Activated CD8-positive, alpha-beta memory T cell treated with anti-CD3 and anti-CD28 coated beads, Interleukin-2, amount 10 ng/mL, durations not matched to agents 7 days and 5 days (primary cell): Measurements from ENCODE around the gene GULP1. TPM values are rescaled to one million over a fixed set of nuclear protein-coding genes. Genes with fewer than 3 reads are reported as not detected.
"Not testable (repeated sequence)": the region's sequence is repeated elsewhere in the genome, so short reads cannot be mapped to it uniquely, and the experiment has no call there.

ENCODE experiments used
- ATAC-seq: fragments of 150-1000 bp; cut with Tn5 transposase; one replicate; pipeline ENCODE4 v1.10.0; 2021; ENCODE audit warnings: moderate library complexity
- CTCF ChIA-PET: fragments of 350-600 bp; sonication (Branson Sonifier 250); formaldehyde crosslinking; loops from one replicate; lab custom pipeline; 2021; ENCODE audit warnings: antibody characterized with exemption; lab: Charles Lee
- DNase-seq: peaks from one replicate; pipeline ENCODE4 v3.0.0-alpha.2; 2020
- H3K27ac Mint-ChIP-seq: one replicate; pipeline ENCODE4 v1.8.0; 2021; ENCODE audit warnings: mild to moderate bottlenecking, mixed read lengths
- H3K27me3 Mint-ChIP-seq: one replicate; pipeline ENCODE4 v1.8.0; 2021; ENCODE audit warnings: mixed read lengths
- H3K36me3 Mint-ChIP-seq: one replicate; pipeline ENCODE4 v1.8.0; 2021; ENCODE audit warnings: mild to moderate bottlenecking, mixed read lengths
- H3K4me1 Mint-ChIP-seq: one replicate; pipeline ENCODE4 v1.8.0; 2021; ENCODE audit warnings: mixed read lengths
- H3K4me3 Mint-ChIP-seq: one replicate; pipeline ENCODE4 v1.8.0; 2021; ENCODE audit warnings: mild to moderate bottlenecking, moderate library complexity, mixed read lengths
- H3K9me3 Mint-ChIP-seq: one replicate; pipeline ENCODE4 v1.8.0; 2022; ENCODE audit warnings: low read depth, mixed read lengths
- total RNA-seq, 2 experiments: library from RNA; stranded (reverse); gene quantifications; one replicate each; pipeline ENCODE4 v1.2.3, GENCODE V29; 2021

Gene GULP1
- total RNA-seq, 2 experiments from 2014 or later, result not detected

DNA sequence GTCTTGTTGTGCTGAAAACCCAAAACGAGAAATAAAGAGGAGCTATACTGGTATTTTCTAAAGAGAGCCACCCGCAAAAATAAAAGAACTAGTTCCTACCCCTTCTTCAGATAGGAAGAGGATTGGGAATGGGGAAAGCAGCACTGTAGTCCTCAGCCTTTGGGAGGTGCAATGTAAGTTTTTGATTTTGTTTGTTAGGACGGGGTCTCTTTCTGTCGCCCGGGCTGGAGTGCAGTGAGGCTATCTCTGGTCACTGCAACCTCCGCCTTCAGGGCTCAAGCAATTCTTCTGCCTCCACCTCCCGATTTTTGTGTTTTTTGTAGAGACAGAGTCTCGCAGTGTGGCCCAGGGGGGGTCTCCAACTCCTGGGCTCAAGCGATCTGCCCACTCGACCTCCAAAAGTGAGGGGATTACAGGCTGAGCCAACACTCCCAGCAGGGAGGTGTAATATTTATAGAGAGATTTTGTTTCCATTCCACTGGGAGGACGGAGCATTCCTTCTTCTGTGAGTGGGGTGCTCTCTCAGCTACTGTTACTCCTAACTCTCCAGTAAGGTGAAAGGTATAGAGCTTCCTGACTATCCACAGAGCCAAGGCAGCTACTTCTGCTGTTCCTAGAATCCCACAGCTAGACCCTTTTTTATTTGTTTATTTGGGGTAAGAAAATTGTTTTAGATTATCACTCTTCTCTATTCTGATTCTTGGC lies 13.1 kb upstream of the GULP1 start:
- ATAC-seq (no peak), DNase-seq (no peak)
- Mint-ChIP-seq H3K4me3 (no peak overlapping the region), H3K27me3 (no peaks in the 10 kb centered on the region), H3K27ac (no peak overlapping the region), H3K4me1 (no peaks in the 10 kb centered on the region), H3K9me3 (no peaks in the 10 kb centered on the region), H3K36me3 (no peaks in the 10 kb centered on the region)
- CTCF ChIA-PET, result no interaction called here

GRCh38 chr2:188279093-188279445 lies 12.6 kb upstream of the GULP1 start:
- CTCF ChIA-PET, result no interaction called here
- Mint-ChIP-seq H3K27ac (no peak overlapping the region), H3K36me3 (no peaks in the 10 kb centered on the region), H3K9me3 (no peaks in the 10 kb centered on the region), H3K4me1 (no peaks in the 10 kb centered on the region), H3K27me3 (no peaks in the 10 kb centered on the region), H3K4me3 (no peak overlapping the region)
- ATAC-seq, result no peak
- DNase-seq, result no peak

GRCh38 chr2:188280811-188281222 lies 10.9 kb upstream of the GULP1 start:
- H3K27me3 Mint-ChIP-seq, result no peaks in the 10 kb centered on the region
- no peak for DNase-seq
- no peaks in the 10 kb centered on the region for H3K4me1 Mint-ChIP-seq
- CTCF ChIA-PET, result no interaction called here
- H3K4me3 Mint-ChIP-seq, result no peak overlapping the region
- no peaks in the 10 kb centered on the region for H3K36me3 Mint-ChIP-seq
- H3K9me3 Mint-ChIP-seq, result no peaks in the 10 kb centered on the region
- no peak overlapping the region for H3K27ac Mint-ChIP-seq
- no peak for ATAC-seq

DNA sequence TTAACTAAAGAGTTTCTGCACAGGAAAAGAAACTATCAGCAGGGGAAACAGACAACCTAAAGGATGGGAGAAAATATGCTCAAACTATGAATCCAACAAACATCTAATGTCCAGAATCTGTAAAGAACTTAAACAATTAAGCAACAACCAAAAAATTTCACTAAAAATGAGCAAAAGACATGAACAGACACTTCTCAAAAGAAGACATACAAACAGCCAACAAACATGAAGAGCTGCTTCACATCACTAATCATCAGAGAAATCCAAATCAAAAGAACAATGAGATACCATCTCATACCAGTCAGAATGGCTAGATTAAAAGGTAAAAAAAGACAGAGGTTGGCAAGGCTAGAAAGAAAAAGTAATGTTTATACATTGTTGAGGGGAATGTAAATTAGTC lies 8.8 kb upstream of the GULP1 start:
- H3K27me3 Mint-ChIP-seq, result no peaks in the 10 kb centered on the region
- ATAC-seq (no peak), DNase-seq (no peak)
- H3K9me3 Mint-ChIP-seq, result peaks cover 2% of the 10 kb centered on the region
- no peaks in the 10 kb centered on the region for H3K4me1 Mint-ChIP-seq
- no peak overlapping the region for H3K27ac Mint-ChIP-seq
- CTCF ChIA-PET, result no interaction called here
- no peak overlapping the region for H3K4me3 Mint-ChIP-seq
- H3K36me3 Mint-ChIP-seq, result no peaks in the 10 kb centered on the region

- H3K4me3 Mint-ChIP-seq, H3K4me1 Mint-ChIP-seq, ATAC-seq, DNase-seq, CTCF ChIA-PET, H3K27ac Mint-ChIP-seq, H3K27me3 Mint-ChIP-seq, H3K36me3 Mint-ChIP-seq, H3K9me3 Mint-ChIP-seq: not testable (repeated sequence)
Measured at GRCh38 chr2:188284251-188284650, 7.4 kb upstream of the GULP1 start.

- CTCF ChIA-PET, result no interaction called here
- Mint-ChIP-seq H3K4me1 (no peaks in the 10 kb centered on the region), H3K9me3 (peaks cover 3% of the 10 kb centered on the region), H3K27ac (no peak overlapping the region), H3K4me3 (no peak overlapping the region), H3K27me3 (no peaks in the 10 kb centered on the region), H3K36me3 (no peaks in the 10 kb centered on the region)
- no peak for ATAC-seq
- DNase-seq, result no peak
Measured at GRCh38 chr2:188285049-188285448, 6.6 kb upstream of the GULP1 start.

DNA sequence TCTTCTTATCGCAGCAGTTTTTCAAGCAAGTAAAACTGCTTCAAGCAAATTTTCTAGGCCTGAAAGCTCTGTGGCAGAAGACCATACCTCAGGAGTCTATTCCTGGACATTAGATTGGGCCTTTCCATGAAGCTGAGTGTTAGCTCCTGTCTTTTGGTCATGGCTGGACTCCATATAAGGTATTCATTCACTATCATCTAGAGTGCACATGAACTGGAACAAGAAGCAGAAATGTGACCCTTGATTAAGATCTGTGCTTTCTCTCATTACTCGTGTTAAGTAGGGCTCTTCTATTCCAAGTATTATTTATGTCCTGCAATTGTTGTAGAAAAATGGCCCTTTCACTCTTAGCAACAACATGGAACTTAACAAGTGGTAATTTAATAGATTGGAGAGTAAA lies 5.9 kb upstream of the GULP1 start:
- Mint-ChIP-seq H3K4me3 (no peak overlapping the region), H3K36me3 (no peaks in the 10 kb centered on the region), H3K4me1 (no peaks in the 10 kb centered on the region), H3K27ac (no peak overlapping the region), H3K27me3 (peaks cover 5% of the 10 kb centered on the region), H3K9me3 (peaks cover 3% of the 10 kb centered on the region)
- no peak for DNase-seq
- no peak for ATAC-seq
- CTCF ChIA-PET, result no interaction called here

DNA sequence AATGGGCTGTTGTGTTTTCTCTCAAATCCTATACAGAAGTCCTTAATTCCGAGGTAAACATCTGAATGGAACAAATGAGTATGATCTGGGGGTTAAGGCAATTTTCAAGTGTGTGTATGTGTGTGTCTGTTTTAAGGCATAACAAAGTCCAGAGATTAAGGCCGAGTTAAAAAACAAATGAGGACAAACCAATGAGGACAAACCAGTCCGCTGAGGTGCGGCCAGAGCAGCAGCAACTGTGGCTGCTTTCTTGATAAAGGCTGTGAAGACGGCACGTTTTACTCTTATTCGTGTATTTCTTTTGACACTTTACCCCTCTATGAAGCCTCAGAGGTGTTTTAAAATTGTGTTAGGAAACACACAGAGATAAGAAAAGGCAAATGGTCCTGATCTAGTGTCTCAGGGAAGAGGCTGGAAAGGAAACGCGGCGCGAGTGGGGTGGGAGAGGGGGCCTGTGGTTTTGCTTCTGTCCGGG lies 495 bp upstream of the GULP1 start:
- Mint-ChIP-seq H3K4me1 (no peaks in the 10 kb centered on the region), H3K36me3 (peaks cover 4% of the 10 kb centered on the region), H3K9me3 (peaks cover 3% of the 10 kb centered on the region), H3K27ac (no peak overlapping the region), H3K27me3 (peaks cover 38% of the 10 kb centered on the region), H3K4me3 (no peak overlapping the region)
- CTCF ChIA-PET, result no interaction called here
- ATAC-seq, result no peak
- no peak for DNase-seq

GRCh38 chr2:188292348-188293239 lies 920 bp downstream of the GULP1 start:
- DNase-seq (no peak), ATAC-seq (no peak)
- H3K4me3 Mint-ChIP-seq, result no peak overlapping the region
- H3K9me3 Mint-ChIP-seq, result peaks cover 3% of the 10 kb centered on the region
- CTCF ChIA-PET, result no interaction called here
- H3K4me1 Mint-ChIP-seq, result no peaks in the 10 kb centered on the region
- peaks cover 38% of the 10 kb centered on the region for H3K27me3 Mint-ChIP-seq
- H3K27ac Mint-ChIP-seq, result no peak overlapping the region
- peaks cover 4% of the 10 kb centered on the region for H3K36me3 Mint-ChIP-seq

DNA sequence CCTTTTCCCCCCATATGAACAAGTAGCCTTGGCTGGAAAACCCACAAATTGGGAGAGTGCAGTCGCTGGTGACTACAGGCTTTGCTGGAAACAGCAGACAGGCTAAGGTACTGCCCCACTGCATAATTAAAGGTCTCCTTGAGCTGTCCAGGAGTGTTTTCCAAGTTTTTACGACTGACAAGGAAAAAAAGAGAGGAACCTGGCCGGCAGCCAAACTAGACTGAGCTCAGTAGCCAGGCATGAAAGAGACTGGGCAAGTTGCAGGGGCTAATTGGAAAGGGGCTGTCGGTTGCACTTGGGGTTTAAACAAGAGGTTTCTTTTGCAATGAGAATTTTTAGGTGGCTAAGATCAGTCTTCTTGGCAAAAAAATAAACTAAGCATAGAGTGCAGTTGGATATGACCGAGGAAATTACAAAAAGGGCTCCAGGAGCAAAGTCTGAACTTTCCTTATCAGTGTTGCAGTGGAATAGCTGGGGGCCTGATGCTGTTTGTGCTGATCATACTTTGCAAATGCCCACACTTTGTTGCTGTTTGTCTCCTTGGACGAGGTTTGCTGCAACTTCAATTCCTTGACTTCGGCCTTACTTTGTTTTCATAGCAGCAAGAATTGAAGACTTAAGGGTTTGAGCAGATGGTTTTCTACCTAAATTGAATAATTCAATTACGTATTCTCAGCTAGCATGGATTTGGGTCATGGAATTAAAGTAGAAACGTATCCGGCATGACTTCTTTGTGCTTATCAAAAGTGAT lies 2.1 kb downstream of the GULP1 start:
- peaks cover 4% of the 10 kb centered on the region for H3K36me3 Mint-ChIP-seq
- no peaks in the 10 kb centered on the region for H3K9me3 Mint-ChIP-seq
- DNase-seq, result no peak
- no peaks in the 10 kb centered on the region for H3K4me1 Mint-ChIP-seq
- H3K4me3 Mint-ChIP-seq, result no peak overlapping the region
- CTCF ChIA-PET, result no interaction called here
- no peak overlapping the region for H3K27ac Mint-ChIP-seq
- no peak for ATAC-seq
- H3K27me3 Mint-ChIP-seq, result peaks cover 38% of the 10 kb centered on the region

- no peak overlapping the region for H3K27ac Mint-ChIP-seq
- H3K9me3 Mint-ChIP-seq, result no peaks in the 10 kb centered on the region
- H3K4me3 Mint-ChIP-seq, result no peak overlapping the region
- CTCF ChIA-PET, result no interaction called here
- ATAC-seq, result no peak
- peaks cover 38% of the 10 kb centered on the region for H3K27me3 Mint-ChIP-seq
- H3K4me1 Mint-ChIP-seq, result no peaks in the 10 kb centered on the region
- H3K36me3 Mint-ChIP-seq, result peaks cover 4% of the 10 kb centered on the region
- no peak for DNase-seq
Measured at GRCh38 chr2:188294352-188294926, 2.8 kb downstream of the GULP1 start.

- DNase-seq (no peak), ATAC-seq (no peak)
- CTCF ChIA-PET, result no interaction called here
- H3K36me3 Mint-ChIP-seq, result peaks cover 4% of the 10 kb centered on the region
- H3K4me1 Mint-ChIP-seq, result no peaks in the 10 kb centered on the region
- H3K4me3 Mint-ChIP-seq, result no peak overlapping the region
- H3K27me3 Mint-ChIP-seq, result peaks cover 38% of the 10 kb centered on the region
- H3K27ac Mint-ChIP-seq, result no peak overlapping the region
- no peaks in the 10 kb centered on the region for H3K9me3 Mint-ChIP-seq
Measured at GRCh38 chr2:188295067-188295685, 3.5 kb downstream of the GULP1 start.

DNA sequence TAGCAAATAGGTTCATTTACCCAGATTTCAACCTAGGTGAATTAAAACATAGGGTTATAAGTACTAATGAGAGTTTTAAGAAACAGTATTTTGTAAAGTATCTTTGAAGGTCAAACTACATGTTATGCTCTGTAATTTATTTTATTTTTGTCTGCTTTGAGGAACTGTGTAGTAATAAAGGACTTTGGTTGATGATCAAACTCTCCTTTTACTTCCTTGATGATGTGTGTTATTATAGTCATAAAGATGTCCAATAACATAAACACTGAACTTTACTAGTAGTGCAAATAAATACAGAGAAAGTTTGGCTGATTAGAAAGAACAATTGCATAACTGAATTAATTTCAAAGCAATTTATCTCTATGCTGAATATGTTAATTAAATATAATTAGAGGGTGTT lies 6.3 kb downstream of the GULP1 start:
- Mint-ChIP-seq H3K27me3 (peaks cover 14% of the 10 kb centered on the region), H3K4me3 (no peak overlapping the region), H3K4me1 (no peaks in the 10 kb centered on the region), H3K36me3 (no peaks in the 10 kb centered on the region), H3K27ac (no peak overlapping the region), H3K9me3 (no peaks in the 10 kb centered on the region)
- DNase-seq (no peak), ATAC-seq (no peak)
- CTCF ChIA-PET, result no interaction called here
